Astrocyte of the spinal cord (primary cell): ENCODE measurements around the gene MTTP.

Experiments used
- DNase-seq: peaks from one replicate; pipeline ENCODE4 v3.0.0; 2011; ENCODE audit warnings: low read depth, low spot score
- H3K4me3 ChIP-seq: 2 replicates; pipeline ENCODE4 v1.5.1; 2011; ENCODE audit warnings: low read depth, mild to moderate bottlenecking, low read length, moderate library complexity
- in situ Hi-C: cut with HindIII; loops from 2 replicates; pipeline ENCODE4 v1.10.0; 2017; ENCODE audit warnings: low sequenced_read_pairs
- TF ChIP-seq, protein P1 (sequence below): IDR thresholded peaks from 2 replicates; pipeline ENCODE4 v1.5.1; 2012; ENCODE audit warnings: low read depth, mild to moderate bottlenecking, low read length, inconsistent platforms

Gene MTTP

DNA sequence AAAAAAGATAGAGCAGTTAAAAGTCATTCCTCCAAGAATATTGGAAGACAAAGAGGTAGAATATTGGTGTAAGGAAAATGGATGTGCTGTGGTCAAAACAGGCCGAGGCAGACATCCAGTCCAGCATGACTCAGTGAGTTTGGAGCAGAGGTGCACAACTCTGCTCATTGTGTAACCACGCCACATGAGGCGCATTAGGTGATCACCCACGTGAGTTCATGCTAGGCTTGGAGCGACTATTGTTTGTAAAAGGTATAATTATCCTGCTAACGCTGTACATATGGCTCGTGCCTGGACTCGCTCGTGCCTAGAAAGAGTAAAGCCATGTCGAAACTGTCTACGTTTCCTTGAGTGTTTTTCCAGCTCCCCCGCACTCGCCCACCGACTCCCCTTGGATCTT, 59.1 kb downstream of the MTTP start:
- TF ChIP-seq, protein P1, sequence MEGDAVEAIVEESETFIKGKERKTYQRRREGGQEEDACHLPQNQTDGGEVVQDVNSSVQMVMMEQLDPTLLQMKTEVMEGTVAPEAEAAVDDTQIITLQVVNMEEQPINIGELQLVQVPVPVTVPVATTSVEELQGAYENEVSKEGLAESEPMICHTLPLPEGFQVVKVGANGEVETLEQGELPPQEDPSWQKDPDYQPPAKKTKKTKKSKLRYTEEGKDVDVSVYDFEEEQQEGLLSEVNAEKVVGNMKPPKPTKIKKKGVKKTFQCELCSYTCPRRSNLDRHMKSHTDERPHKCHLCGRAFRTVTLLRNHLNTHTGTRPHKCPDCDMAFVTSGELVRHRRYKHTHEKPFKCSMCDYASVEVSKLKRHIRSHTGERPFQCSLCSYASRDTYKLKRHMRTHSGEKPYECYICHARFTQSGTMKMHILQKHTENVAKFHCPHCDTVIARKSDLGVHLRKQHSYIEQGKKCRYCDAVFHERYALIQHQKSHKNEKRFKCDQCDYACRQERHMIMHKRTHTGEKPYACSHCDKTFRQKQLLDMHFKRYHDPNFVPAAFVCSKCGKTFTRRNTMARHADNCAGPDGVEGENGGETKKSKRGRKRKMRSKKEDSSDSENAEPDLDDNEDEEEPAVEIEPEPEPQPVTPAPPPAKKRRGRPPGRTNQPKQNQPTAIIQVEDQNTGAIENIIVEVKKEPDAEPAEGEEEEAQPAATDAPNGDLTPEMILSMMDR, result no peak
- DNase-seq, result no peak
- in situ Hi-C loops, result no loop called here
- H3K4me3 ChIP-seq, result no peak overlapping the region

DNA sequence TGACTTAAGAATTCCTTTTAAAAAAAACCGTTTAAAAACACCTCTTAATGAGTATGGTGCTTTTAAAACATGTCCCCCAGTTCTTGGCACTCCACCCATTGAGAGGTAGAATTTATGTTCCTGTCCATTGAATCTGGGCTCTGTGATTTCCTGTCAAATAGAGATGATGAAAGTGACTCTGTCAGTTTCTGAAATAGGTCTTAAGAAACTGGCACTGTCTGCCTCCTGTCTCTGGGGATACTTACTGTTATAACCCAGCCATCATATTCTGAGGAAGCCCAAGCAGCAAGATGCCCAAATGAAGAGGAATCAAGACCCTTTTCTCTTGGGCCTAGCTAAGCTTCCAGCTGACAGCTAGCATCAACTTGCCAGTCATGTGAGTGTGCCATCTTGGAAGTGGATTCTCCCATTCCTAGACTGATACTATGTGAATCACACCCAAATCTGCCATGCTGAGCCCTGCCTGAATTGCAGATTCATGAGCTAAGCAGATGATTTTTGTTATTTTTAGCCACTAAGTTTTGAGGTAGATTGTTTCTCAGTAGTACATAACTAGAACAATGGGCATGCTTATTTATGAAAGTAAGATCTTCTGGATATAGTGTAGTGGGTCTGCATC, 60.2 kb downstream of the MTTP start:
- no peak for DNase-seq
- TF ChIP-seq, protein P1, result no peak
- H3K4me3 ChIP-seq, result no peak overlapping the region
- in situ Hi-C loops, result no loop called here

DNA sequence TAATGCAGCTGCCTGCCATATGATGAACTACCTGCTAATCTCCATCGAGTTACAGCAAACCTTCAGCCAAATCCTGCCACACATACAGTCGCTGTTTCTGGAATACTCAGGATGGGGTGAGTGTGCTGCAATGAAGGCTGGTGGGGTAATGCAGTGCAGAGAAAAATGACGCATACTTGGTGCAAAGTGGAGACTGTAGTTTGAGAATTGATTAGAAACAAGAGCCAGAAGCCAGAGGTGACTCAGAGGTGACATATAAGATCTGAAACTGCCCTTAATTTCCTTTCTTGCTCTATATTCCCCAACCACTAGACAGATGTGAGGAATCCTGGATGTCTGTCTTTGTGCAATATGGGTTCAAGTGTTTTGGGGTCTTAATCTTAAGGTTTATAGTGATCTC, 61.0 kb downstream of the MTTP start:
- TF ChIP-seq, protein P1, result no peak
- H3K4me3 ChIP-seq, result no peak overlapping the region
- no peak for DNase-seq
- in situ Hi-C loops, result no loop called here

DNA sequence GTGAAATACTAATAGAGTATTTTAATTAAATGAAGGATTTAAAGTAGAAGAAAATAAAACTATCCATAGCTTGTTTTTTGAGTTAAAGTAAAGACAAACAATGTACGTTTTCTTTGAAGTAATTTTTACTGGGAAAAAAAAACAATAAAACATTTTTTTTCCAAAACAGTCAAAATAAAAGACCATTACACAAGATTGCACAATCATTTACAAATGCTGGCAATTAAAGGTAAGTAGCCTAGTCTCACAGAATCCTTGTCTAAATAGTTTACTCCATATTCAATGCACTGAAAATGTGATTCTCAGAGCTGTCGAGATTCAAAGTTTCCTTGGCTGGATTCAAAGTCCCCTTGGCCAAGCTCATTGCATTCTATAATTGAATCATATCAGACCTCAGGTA, 61.8 kb downstream of the MTTP start:
- DNase-seq, result no peak
- in situ Hi-C loops, result no loop called here
- no peak overlapping the region for H3K4me3 ChIP-seq
- TF ChIP-seq, protein P1, result no peak

GRCh38 chr4:99637174-99637573, 62.5 kb downstream of the MTTP start:
- in situ Hi-C loops, result no loop called here
- no peak for DNase-seq
- TF ChIP-seq, protein P1, result no peak
- no peak overlapping the region for H3K4me3 ChIP-seq

DNA sequence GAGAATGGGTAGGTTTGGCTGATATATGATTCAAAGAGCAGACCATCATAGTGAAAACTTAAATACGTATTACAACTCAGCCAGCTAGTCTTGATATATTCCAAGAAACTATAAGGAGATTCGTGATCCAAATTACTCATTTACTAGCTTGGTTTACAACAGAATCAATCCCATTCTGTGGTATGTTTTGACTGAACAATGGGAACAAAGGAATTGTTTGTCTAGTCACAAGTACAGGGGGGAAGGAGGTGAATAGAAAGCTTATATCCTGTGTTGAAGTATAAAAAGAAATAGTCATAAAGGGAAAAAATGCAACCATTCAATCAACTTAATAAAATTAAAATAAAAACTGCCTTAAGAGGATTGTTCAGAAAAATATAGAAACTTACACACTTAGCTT, 66.1 kb downstream of the MTTP start:
- DNase-seq, result no peak
- TF ChIP-seq, protein P1, result no peak
- in situ Hi-C loops, result no loop called here
- H3K4me3 ChIP-seq, result no peak overlapping the region
